HG02623 (cell line): ENCODE measurements around the gene TTC7B.
"Not testable (repeated sequence)": the region's sequence is repeated elsewhere in the genome, so short reads cannot be mapped to it uniquely, and the experiment has no call there.

Source experiments
- ATAC-seq: cut with Tn5 transposase; IDR thresholded peaks from one replicate; pipeline ENCODE4 v1.9.1; 2021; ENCODE audit warnings: moderate library complexity; ENCODE audit not compliant: unreplicated experiment

TTC7B gene

GRCh38 chr14:90535556-90536090 lies 280.6 kb downstream of the TTC7B start:
- no peak for ATAC-seq

GRCh38 chr14:90534838-90535555 lies 281.2 kb downstream of the TTC7B start:
- ATAC-seq, result no peak

- no peak for ATAC-seq
Observed at GRCh38 chr14:90534091-90534837, 282.0 kb downstream of the TTC7B start.

- ATAC-seq, result no peak
Observed at GRCh38 chr14:90533591-90534021, 282.6 kb downstream of the TTC7B start.

GRCh38 chr14:90532826-90533525 lies 283.3 kb downstream of the TTC7B start:
- ATAC-seq, result no peak

GRCh38 chr14:90531497-90531896 lies 284.7 kb downstream of the TTC7B start:
- no peak for ATAC-seq

GRCh38 chr14:90530523-90530922 lies 285.7 kb downstream of the TTC7B start:
- ATAC-seq, result no peak

- ATAC-seq, result no peak
Observed at GRCh38 chr14:90527978-90528377, 288.3 kb downstream of the TTC7B start.

- ATAC-seq, result not testable (repeated sequence)
Observed at GRCh38 chr14:90526536-90526935, 289.7 kb downstream of the TTC7B start.

- not testable (repeated sequence) for ATAC-seq
Observed at GRCh38 chr14:90525353-90526028, 290.7 kb downstream of the TTC7B start.

- ATAC-seq, result no peak
Observed at GRCh38 chr14:90523961-90524875, 292.0 kb downstream of the TTC7B start.

GRCh38 chr14:90523544-90523943 lies 292.7 kb downstream of the TTC7B start:
- ATAC-seq, result no peak

- no peak for ATAC-seq
Observed at GRCh38 chr14:90522571-90523191, 293.5 kb downstream of the TTC7B start.

- ATAC-seq, result no peak
Observed at GRCh38 chr14:90521930-90522483, 294.2 kb downstream of the TTC7B start.

- no peak for ATAC-seq
Observed at GRCh38 chr14:90521084-90521929, 294.9 kb downstream of the TTC7B start.

GRCh38 chr14:90520326-90520725 lies 295.9 kb downstream of the TTC7B start:
- ATAC-seq, result no peak

GRCh38 chr14:90519262-90519920 lies 296.8 kb downstream of the TTC7B start:
- no peak for ATAC-seq

- ATAC-seq, result no peak
Observed at GRCh38 chr14:90518941-90519256, 297.3 kb downstream of the TTC7B start.
